HepG2 (cell line): Measurements from ENCODE around the gene PARP1. TPM values are rescaled to one million over a fixed set of nuclear protein-coding genes. Genes with fewer than 3 reads are reported as not detected.
A peak's percentile ranks its signal among the peaks of the same experiment; 100 is the strongest.

Source experiments
- ARID4A ChIP-seq: sonication (generic); formaldehyde crosslinking; IDR thresholded peaks from 2 replicates; pipeline ENCODE4 v1.5.0; 2020; ENCODE audit warnings: mild to moderate bottlenecking, missing genetic modification reagents, borderline replicate concordance
- BCL6 ChIP-seq: IDR thresholded peaks from 2 replicates; pipeline ENCODE4 v1.6.1; 2016; ENCODE audit warnings: missing genetic modification reagents, missing compliant biosample characterization
- CCDC6 ChIP-seq: sonication (generic); formaldehyde crosslinking; IDR thresholded peaks from 2 replicates; pipeline ENCODE4 v1.8.1; 2022; ENCODE audit warnings: mild to moderate bottlenecking, missing genetic modification reagents, moderate library complexity
- CREB1 ChIP-seq, 2 experiments: fragments of 450-650 bp in 1 of 2; IDR thresholded peaks; 2 replicates each; pipeline ENCODE4 v1.6.1; 2016 to 2017; ENCODE audit warnings: control low read depth in 1 of 2, mild to moderate bottlenecking in 1 of 2, missing compliant biosample characterization in 1 of 2, missing genetic modification characterization in 1 of 2
- FOXM1 ChIP-seq: sonication (generic); formaldehyde crosslinking; IDR thresholded peaks from 2 replicates; pipeline ENCODE4 v1.5.0; 2020; ENCODE audit warnings: missing genetic modification reagents
- MIER2 ChIP-seq: IDR thresholded peaks from 2 replicates; pipeline ENCODE4 v1.6.1; 2016; ENCODE audit warnings: missing biosample characterization, missing genetic modification reagents
- RAD51 ChIP-seq: fragments of 450-650 bp; IDR thresholded peaks from 2 replicates; pipeline ENCODE4 v1.6.1; 2016; ENCODE audit warnings: borderline replicate concordance
- REL ChIP-seq: sonication (generic); formaldehyde crosslinking; conservative IDR thresholded peaks from 2 replicates; pipeline ENCODE4 v1.8.0; 2022; ENCODE audit warnings: mild to moderate bottlenecking, missing genetic modification reagents, moderate library complexity
- SOX13 ChIP-seq, 3 experiments: fragments of 450-650 bp in 1 of 3; sonication (generic) in 1 of 3; formaldehyde crosslinking in 1 of 3; IDR thresholded peaks in 2 of 3; conservative IDR thresholded peaks in 1 of 3; 2 replicates each; pipeline versions ENCODE4 v1.5.0 to v1.6.1; 2016 to 2020; ENCODE audit warnings: antibody characterized with exemption in 1 of 3, mild to moderate bottlenecking in 1 of 3, missing compliant biosample characterization in 1 of 3, missing genetic modification reagents in 1 of 3, moderate library complexity in 1 of 3
- TARDBP ChIP-seq: sonication (generic); formaldehyde crosslinking; IDR thresholded peaks from 2 replicates; pipeline ENCODE4 v1.8.0; 2022; ENCODE audit warnings: mild to moderate bottlenecking, missing genetic modification reagents
- TEAD3 ChIP-seq: optimal IDR thresholded peaks from 2 replicates; pipeline ENCODE3; 2016; ENCODE audit warnings: borderline replicate concordance
- ZBTB14 ChIP-seq: sonication (generic); formaldehyde crosslinking; IDR thresholded peaks from 2 replicates; pipeline ENCODE4 v1.4.0; 2020; ENCODE audit warnings: missing genetic modification reagents
- ZNF12 ChIP-seq: sonication (generic); formaldehyde crosslinking; IDR thresholded peaks from 2 replicates; pipeline ENCODE4 v1.5.0; 2020; ENCODE audit warnings: missing genetic modification reagents
- ZNF280B ChIP-seq: sonication (generic); formaldehyde crosslinking; IDR thresholded peaks from 2 replicates; pipeline ENCODE4 v1.5.0; 2020; ENCODE audit warnings: missing genetic modification reagents, mild to moderate bottlenecking, borderline replicate concordance
- ZNF670 ChIP-seq: sonication (generic); formaldehyde crosslinking; IDR thresholded peaks from 2 replicates; pipeline ENCODE4 v1.8.0; 2022; ENCODE audit warnings: mild to moderate bottlenecking, missing genetic modification reagents, borderline replicate concordance
- polyA plus RNA-seq, 8 experiments: library from polyadenylated mRNA; depleted of rRNA in 3 of 8; stranded (reverse) in 7 of 8; unstranded in 1 of 8; fragments of >200 nt; fragmentation: Illumina TruSeq in 4 of 8; extraction: Trizol in 4 of 8; gene quantifications; 2 replicates each; pipeline versions ENCODE4 v1.2.1 to v1.2.3, GENCODE V29; 2011 to 2016; ENCODE audit warnings: low read depth in 4 of 8, missing spikeins in 1 of 8, mixed read lengths in 1 of 8; ENCODE audit not compliant: insufficient read depth in 1 of 8
- total RNA-seq, 5 experiments: library from RNA; depleted of rRNA; stranded (reverse); fragments of >200 nt; fragmentation: Illumina TruSeq; extraction: Trizol; gene quantifications; 2 replicates each; pipeline ENCODE4 v1.2.3, GENCODE V29; 2016; ENCODE audit warnings: low read depth in 1 of 5
- TF ChIP-seq, protein P1 (sequence below): sonication (generic); formaldehyde crosslinking; IDR thresholded peaks from 2 replicates; pipeline ENCODE4 v1.4.0; 2020; ENCODE audit warnings: missing genetic modification reagents; ENCODE audit errors: not compliant biosample characterization
- TF ChIP-seq, protein P2 (sequence below): sonication (generic); formaldehyde crosslinking; IDR thresholded peaks from 2 replicates; pipeline ENCODE4 v1.5.0; 2020; ENCODE audit warnings: missing genetic modification reagents

PARP1 gene
- total and polyA plus RNA-seq, 2 of the 13 experiments (the other 11 are each of a cell fraction or from before 2014, with no cell fraction given), result 50.1 to 85.2 TPM

DNA sequence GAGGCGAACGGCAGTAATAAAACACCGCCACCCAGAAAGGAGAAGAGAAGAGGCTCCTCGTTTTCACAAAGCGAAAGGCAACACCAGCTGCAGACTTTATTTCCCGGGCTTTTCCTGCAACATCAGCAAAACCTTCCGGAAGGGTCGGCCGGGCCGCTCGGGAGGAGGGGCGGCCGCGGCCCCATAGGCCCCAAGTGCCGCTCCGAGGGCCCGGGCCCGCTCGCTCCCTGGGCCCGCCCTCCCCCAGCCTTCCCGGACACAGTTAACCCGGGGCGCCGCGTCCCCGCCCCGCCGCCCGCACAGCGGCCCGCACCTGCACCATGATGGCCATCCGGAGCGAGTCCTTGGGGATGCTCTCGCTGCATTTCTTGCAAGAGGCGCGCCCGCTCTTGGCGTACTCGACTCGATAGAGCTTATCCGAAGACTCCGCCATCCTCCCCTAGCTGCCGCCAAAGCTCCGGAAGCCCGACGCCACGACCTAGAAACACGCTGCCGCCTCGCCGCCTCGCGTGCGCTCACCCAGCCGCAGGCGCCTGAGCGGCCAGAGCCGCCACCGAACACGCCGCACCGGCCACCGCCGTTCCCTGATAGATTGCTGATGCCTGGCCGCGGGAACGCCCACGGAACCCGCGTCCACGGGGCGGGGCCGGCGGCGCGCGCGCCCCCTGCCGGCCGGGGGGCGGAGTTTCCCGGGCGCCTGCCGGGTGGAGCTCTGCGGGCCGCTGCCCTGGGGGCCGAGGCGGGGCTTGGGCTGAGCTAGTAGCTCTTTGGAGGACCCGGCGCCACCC is at the start of gene PARP1 (continued):
- TF ChIP-seq ARID4A (CRISPR knock-in tag) (peak; percentile 85), ZNF12 (CRISPR knock-in tag) (0 out of 2 replicates have a peak, but pooled peaks have one; percentile 20), ZNF670 (CRISPR knock-in tag) (no peak), ZBTB14 (CRISPR knock-in tag) (peak; percentile 68), SOX13 (IDR thresholded peaks at IDR 0.05) (no peak), SOX13 (CRISPR knock-in tag; conservative IDR thresholded peaks at IDR 0.05 in 1 of 2, IDR thresholded peaks at IDR 0.05 in 1 of 2) (peak in 1 of 2 experiments; percentile 35; a peak in 1 of 4 replicates), MIER2 (no peak), FOXM1 (0 out of 2 replicates have a peak, but pooled peaks have one; percentile 52), BCL6 (CRISPR knock-in tag) (peak; percentile 10; the same call in 1 of the 2 replicates), ZNF280B (peak; percentile 36; the same call in 1 of the 2 replicates), TARDBP (0 out of 2 replicates have a peak, but pooled peaks have one; percentile 28), REL (CRISPR knock-in tag) (0 out of 2 replicates have a peak, but pooled peaks have one; percentile 48), RAD51 (no peak), CREB1 (IDR thresholded peaks at IDR 0.05) (no peak), CREB1 (CRISPR knock-in tag; IDR thresholded peaks at IDR 0.05) (no peak), CCDC6 (CRISPR knock-in tag) (peak; percentile 86; the same call in 1 of the 2 replicates), TEAD3 (CRISPR knock-in tag) (no peak)
- TF ChIP-seq, protein P1, sequence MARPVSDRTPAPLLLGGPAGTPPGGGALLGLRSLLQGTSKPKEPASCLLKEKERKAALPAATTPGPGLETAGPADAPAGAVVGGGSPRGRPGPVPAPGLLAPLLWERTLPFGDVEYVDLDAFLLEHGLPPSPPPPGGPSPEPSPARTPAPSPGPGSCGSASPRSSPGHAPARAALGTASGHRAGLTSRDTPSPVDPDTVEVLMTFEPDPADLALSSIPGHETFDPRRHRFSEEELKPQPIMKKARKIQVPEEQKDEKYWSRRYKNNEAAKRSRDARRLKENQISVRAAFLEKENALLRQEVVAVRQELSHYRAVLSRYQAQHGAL (CRISPR knock-in tag), result no peak
- TF ChIP-seq, protein P2, sequence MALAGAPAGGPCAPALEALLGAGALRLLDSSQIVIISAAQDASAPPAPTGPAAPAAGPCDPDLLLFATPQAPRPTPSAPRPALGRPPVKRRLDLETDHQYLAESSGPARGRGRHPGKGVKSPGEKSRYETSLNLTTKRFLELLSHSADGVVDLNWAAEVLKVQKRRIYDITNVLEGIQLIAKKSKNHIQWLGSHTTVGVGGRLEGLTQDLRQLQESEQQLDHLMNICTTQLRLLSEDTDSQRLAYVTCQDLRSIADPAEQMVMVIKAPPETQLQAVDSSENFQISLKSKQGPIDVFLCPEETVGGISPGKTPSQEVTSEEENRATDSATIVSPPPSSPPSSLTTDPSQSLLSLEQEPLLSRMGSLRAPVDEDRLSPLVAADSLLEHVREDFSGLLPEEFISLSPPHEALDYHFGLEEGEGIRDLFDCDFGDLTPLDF, result peak; percentile 41
